Upper lobe of left lung (tissue), 4 donors: ENCODE data around the gene FAM177A1.

Experiments
- CTCF ChIP-seq, 6 experiments: fragments of 450-650 bp in 4 of 6; fragments of 200-600 bp in 2 of 6; sonication (generic) in 2 of 6; IDR thresholded peaks; one replicate each; pipeline ENCODE4 v1.5.1; 2016 to 2019; ENCODE audit warnings: antibody characterized with exemption in 6 of 6
- EP300 ChIP-seq, 4 donors: sonication (generic); formaldehyde crosslinking; IDR thresholded peaks; one replicate each; pipeline ENCODE4 v1.5.1; 2017; ENCODE audit warnings: antibody characterized with exemption in 4 of 4, control low read depth in 2 of 4
- POLR2A ChIP-seq, 4 donors: fragments of 450-650 bp; IDR thresholded peaks; one replicate each; pipeline ENCODE4 v1.5.1; 2016 to 2017; ENCODE audit warnings: antibody characterized with exemption in 4 of 4, mild to moderate bottlenecking in 2 of 4
- POLR2AphosphoS5 ChIP-seq, 2 donors: sonication (generic); formaldehyde crosslinking; IDR thresholded peaks; one replicate each; pipeline ENCODE4 v1.5.1; 2017; ENCODE audit warnings: antibody characterized with exemption in 2 of 2

- TF ChIP-seq CTCF (IDR thresholded peaks at IDR 0.05) (no peak), POLR2A (IDR thresholded peaks at IDR 0.05) (no peak), POLR2AphosphoS5 (IDR thresholded peaks at IDR 0.05) (no peak), EP300 (IDR thresholded peaks at IDR 0.05) (no peak)
Measured at GRCh38 chr14:35113308-35113950, 67.4 kb downstream of the FAM177A1 start.
